GM21786 (cell line): ENCODE results near the gene PRR5L.

Experiments
- ATAC-seq: cut with Tn5 transposase; IDR thresholded peaks from one replicate; pipeline ENCODE4 v1.9.1; 2021; ENCODE audit not compliant: unreplicated experiment

The PRR5L gene

DNA sequence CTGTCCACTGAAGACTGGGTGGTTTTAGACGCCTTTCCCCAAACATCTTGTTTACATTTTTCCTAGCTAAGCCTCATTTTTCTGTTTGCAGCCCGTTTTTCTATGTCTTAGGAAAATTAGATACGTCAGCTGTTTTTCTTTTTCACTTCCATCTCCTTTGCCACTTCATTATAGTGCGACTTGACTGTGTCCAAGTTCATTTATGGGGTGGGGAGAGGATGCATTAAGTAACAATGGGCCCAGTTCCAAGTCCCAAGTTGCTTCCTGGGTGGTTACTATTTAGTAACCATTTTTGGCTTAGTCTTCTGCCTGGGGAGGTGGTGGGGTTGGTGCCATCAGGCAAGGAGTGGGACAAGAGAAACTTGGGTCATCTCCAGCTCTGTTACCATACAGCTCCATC lies 131.0 kb downstream of the PRR5L start:
- no peak for ATAC-seq

DNA sequence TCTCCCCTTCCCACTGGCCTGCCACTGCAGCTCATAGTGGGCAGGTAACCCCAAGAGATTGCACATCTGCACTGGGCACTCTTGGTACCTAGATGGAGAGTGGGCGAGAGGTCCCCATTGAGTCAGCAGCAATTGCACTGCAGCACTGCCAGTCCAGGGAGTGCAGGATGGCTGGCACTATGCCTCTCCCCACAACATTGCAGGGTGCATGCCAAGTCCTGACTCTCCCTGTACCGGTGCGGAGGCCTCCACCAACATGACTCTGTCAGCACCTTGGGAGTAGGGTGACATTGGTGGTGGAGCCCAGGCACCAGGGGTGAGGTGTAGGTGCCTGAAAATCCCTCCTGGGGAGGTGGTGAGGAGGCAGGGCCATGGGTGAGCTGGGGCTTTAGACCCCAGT lies 131.8 kb downstream of the PRR5L start:
- no peak for ATAC-seq

GRCh38 chr11:36431429-36432092 lies 135.5 kb downstream of the PRR5L start:
- no peak for ATAC-seq

DNA sequence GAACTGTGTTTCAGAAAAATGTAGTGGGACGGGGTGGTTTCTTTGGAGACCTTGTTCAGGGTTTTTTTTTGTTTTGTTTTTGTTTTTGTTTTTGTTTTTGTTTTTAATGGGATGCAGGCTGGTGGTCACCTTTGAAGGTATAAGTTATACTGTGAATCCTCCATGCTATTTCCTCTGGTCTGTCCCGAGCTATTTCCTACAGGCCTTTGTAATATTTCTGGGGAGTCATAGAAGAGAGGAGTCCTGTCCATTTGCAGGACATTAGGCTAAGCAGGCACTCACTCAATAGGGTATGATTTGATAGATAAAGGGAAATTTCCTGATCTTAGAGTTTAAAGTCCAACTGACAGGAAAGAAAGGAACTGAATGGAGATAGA lies 136.0 kb downstream of the PRR5L start:
- ATAC-seq: no peak

GRCh38 chr11:36432738-36433137 lies 136.7 kb downstream of the PRR5L start:
- no peak for ATAC-seq

DNA sequence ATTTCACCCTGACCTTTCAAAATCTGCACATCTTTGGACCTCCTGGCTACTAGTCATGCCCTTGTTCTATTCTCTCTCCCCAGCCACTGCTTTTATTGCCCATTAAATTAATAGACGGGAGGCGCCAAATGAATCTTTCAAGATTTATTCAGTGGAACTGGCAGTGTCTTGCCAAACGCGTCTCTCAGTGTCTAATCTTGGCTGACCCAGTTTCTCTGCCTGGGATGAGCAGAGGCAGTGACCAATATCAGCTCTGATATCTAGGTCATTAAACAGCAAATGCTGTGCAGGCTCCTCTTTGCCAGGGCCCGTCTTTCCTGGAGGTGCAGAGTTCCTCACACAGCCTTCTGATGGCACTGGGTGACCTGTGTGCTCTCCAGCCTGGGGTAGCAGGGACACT lies 140.0 kb downstream of the PRR5L start:
- ATAC-seq: no peak

DNA sequence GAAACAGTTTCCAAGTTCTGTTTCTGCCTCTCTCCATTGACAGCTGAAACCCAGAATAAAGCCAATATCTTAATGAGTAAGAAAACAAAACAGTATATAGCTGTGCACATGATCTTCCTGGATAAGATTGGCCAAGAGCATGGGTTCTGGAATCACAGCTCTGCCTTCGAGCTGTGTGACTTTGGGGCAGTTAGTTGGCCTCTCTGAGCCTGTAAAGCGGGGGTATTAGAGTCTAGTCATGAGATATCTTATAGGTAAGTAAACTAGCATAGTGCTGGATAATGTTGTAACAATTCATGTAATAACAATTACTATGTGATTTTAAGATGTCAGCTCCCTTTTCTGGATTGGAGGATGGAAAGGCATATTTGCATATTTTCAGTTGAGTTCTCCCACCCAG lies 140.5 kb downstream of the PRR5L start:
- no peak for ATAC-seq

- ATAC-seq: no peak
These were observed 141.3 kb downstream of the PRR5L start for GRCh38 chr11:36437413-36437812.

DNA sequence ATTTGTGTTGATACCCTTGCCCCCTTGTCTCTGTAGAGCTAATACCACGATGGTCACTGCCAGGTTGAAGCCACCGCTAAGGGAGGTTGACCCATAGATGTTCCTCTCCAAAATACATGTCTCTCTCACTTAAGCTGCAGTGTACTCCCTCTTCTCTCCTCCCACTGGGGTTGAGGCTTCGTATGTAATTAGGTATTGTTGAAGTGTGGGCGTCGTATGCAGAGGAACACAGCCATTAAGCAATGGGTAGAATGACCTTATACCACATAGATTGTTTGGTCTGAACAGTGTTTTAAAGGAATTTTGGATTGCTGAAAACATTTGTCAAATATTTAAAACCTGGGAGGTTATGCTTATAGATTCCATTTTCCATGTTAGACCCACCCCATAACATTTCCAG lies 142.0 kb downstream of the PRR5L start:
- no peak for ATAC-seq

- ATAC-seq: peak; percentile 97
These were observed 145.6 kb downstream of the PRR5L start for GRCh38 chr11:36441610-36442208.

GRCh38 chr11:36443661-36444060 lies 147.6 kb downstream of the PRR5L start:
- no peak for ATAC-seq

DNA sequence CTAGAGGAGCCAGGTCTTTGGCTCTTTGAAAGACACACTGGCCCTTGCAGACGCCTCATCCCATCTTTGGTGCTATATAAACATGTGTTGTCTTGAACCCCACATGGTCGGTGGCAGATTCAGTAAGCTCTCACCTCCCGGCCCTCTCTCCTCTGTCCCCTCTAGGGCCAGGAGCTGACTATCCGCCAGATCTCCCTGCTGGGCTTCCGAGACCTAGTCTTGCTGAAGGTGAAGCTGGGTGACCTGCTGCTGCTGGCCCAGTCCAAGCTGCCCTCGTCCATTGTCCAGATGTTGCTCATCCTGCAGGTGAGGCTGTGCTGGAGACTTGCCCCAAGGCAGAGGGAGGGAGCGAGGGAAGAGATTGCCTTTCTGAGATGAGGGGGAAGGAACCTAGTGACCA lies 150.0 kb downstream of the PRR5L start:
- ATAC-seq: no peak

- ATAC-seq: no peak
These were observed 151.4 kb downstream of the PRR5L start for GRCh38 chr11:36447514-36447913.

DNA sequence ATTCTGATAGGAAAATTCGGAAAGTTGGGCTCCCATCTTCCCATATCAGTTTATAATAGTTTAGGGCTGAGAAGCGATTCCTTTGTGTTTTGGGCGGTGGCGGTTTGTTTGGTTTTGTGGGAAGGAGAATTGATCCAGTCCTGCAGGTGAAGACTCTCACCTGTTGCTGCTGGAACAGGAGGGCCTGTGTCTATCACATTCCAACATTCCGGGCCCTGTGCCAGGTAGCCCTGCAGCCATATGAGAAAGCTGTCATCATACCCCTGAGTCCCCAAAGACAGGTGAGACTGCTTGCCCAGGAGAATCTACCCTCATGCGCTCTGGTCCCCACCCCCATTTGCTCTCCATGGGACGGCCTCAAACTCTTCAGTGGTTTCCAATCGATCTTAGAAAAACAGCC lies 151.9 kb downstream of the PRR5L start:
- ATAC-seq: no peak

DNA sequence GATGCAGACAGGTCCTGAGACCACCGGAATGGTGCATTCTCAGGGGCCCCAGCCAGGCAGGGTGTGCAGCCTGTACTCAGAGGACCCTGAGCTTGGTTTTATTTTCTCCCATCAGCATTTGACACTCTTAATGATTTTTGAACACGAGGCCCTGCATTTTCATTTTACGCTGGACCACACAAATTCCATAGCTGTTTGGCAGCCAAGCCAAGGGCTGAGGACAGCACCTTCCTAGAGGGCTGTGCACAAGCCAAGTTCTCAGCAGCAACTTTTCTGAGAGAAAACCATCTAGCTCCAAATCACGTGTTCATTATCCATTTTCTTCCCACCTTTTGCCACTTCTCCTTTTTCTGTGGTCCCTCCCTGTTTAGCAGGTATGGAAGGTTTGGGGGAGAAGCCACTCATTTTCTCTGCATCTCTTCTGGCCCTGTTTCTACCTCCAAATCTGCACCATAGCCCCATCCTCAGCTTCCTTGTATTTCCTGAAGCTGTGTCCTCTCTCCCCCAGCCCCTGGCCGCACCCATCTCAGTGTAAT lies 153.5 kb downstream of the PRR5L start:
- peak; percentile 13 for ATAC-seq

DNA sequence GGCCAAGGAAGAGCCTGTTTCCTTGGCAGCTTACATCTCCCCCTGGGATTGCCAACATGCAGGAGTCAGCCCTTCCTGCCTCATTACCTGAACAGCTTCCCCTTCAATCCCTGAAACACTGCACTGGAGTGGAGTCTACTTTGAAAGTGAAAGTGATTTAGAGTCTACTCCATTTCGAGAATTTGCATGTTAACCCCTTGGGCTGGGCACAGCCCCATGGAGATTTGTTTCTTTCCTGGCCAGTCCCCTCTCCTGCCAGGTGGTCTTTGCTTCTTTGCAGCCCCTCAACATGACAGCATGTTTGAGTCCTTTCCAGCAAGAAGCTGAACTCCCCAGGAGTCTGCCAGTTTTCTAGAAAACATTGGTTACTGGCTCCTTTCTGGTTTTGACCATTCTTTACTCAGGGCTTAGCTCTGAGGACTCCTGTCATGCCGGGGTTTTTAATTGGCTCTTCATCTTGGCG lies 154.1 kb downstream of the PRR5L start:
- peak; percentile 56 for ATAC-seq

- ATAC-seq: no peak
These were observed 155.0 kb downstream of the PRR5L start for GRCh38 chr11:36451045-36451444.

GRCh38 chr11:36451681-36452080 lies 155.6 kb downstream of the PRR5L start:
- ATAC-seq: no peak

GRCh38 chr11:36452236-36452940 lies 156.3 kb downstream of the PRR5L start:
- no peak for ATAC-seq

GRCh38 chr11:36452961-36453360 lies 156.9 kb downstream of the PRR5L start:
- ATAC-seq: no peak

DNA sequence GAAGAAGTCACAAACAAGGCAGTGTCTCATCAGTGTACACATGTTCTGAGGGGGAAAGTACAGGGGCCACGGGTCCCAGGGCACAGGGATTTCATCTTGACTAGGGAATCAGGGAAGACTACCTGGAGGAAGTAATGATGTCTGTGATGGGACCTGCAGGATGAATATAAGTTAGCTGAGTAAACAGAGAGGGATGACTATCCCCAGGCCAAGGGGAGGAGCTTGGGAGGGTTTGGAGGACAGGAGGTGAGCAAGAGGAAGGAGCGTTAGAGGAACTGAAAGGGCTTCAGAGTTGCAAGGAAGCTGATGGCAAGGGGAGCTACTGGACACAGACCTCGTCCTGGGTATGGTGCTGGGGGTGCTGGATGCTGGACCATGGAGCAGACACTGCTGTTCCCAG lies 157.6 kb downstream of the PRR5L start:
- ATAC-seq: no peak

DNA sequence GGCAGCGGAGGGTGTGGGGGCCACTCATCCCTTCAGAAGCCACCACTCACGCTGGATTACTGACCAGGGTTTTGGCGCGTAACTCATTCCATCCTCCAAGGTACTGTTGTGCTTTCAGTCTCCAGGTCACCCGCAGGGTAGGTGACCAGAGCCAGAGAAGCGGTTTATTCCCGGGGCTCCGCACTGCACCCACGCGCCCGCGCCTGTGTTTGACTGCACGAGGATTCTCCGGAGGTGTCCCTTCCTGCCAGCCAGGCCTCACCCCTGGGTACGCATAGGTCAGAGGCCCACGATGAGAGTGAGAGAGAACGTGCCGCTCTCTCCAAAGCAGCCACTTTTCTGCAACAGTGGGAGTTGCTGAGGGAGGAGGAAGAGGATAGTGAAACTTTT lies 158.5 kb downstream of the PRR5L start:
- ATAC-seq: no peak
